SIG-M5 treated with dmso at 0.1 percent for 504 hours (cell line): ENCODE results near the gene ABHD2.
"Not testable (repeated sequence)": the region's sequence is repeated elsewhere in the genome, so short reads cannot be mapped to it uniquely, and the experiment has no call there.

Experiments used
- DNase-seq: peaks from one replicate; lab custom pipeline; 2025; ENCODE audit not compliant: unreplicated experiment; lab: John Stamatoyannopoulos, UW

Gene ABHD2

GRCh38 chr15:89075101-89075640 is 13.1 kb upstream of the ABHD2 start:
- DNase-seq = no peak

GRCh38 chr15:89075846-89076245 is 12.4 kb upstream of the ABHD2 start:
- DNase-seq = peak; percentile 34

- no peak for DNase-seq
Measured at GRCh38 chr15:89077750-89078149, 10.5 kb upstream of the ABHD2 start.

- no peak for DNase-seq
Measured at GRCh38 chr15:89078851-89079810, 9.1 kb upstream of the ABHD2 start.

GRCh38 chr15:89081878-89082277 is 6.4 kb upstream of the ABHD2 start:
- DNase-seq = no peak

GRCh38 chr15:89083246-89083645 is 5.0 kb upstream of the ABHD2 start:
- DNase-seq = no peak

- no peak for DNase-seq
Measured at GRCh38 chr15:89085289-89085926, 2.8 kb upstream of the ABHD2 start.

GRCh38 chr15:89085933-89086332 is 2.3 kb upstream of the ABHD2 start:
- not testable (repeated sequence) for DNase-seq

GRCh38 chr15:89086390-89086789 is 1.9 kb upstream of the ABHD2 start:
- not testable (repeated sequence) for DNase-seq

GRCh38 chr15:89087161-89087829 is 961 bp upstream of the ABHD2 start:
- DNase-seq = no peak

GRCh38 chr15:89088605-89089315 is 504 bp downstream of the ABHD2 start:
- DNase-seq = no peak

- no peak for DNase-seq
Measured at GRCh38 chr15:89089316-89090230, 1.3 kb downstream of the ABHD2 start.

GRCh38 chr15:89090791-89091626 is 2.8 kb downstream of the ABHD2 start:
- DNase-seq = peak; percentile 81

- no peak for DNase-seq
Measured at GRCh38 chr15:89091627-89092220, 3.5 kb downstream of the ABHD2 start.

- no peak for DNase-seq
Measured at GRCh38 chr15:89093509-89093908, 5.3 kb downstream of the ABHD2 start.

- DNase-seq = no peak
Measured at GRCh38 chr15:89095073-89095472, 6.8 kb downstream of the ABHD2 start.

GRCh38 chr15:89095556-89095955 is 7.3 kb downstream of the ABHD2 start:
- no peak for DNase-seq

GRCh38 chr15:89096664-89097063 is 8.4 kb downstream of the ABHD2 start:
- DNase-seq = no peak
